HUDEP-2 (cell line): Measurements from ENCODE around the gene CAST.
A peak's percentile ranks its signal among the peaks of the same experiment; 100 is the strongest.

Source experiments
- DNase-seq, 76 experiments: peaks; one replicate each; lab custom pipeline; 2025; ENCODE audit not compliant: unreplicated experiment in 76 of 76; lab: John Stamatoyannopoulos, UW

Gene CAST

GRCh38 chr5:96669909-96670308, 7.7 kb downstream of the CAST start:
- DNase-seq, result no peak

GRCh38 chr5:96671441-96671840, 9.3 kb downstream of the CAST start:
- DNase-seq, result no peak

- no peak for DNase-seq
These were observed 11.0 kb downstream of the CAST start for GRCh38 chr5:96673127-96673526.

- DNase-seq, result no peak
These were observed 13.7 kb downstream of the CAST start for GRCh38 chr5:96675882-96676281.

- DNase-seq, result no peak
These were observed 15.3 kb downstream of the CAST start for GRCh38 chr5:96677496-96677895.

- DNase-seq, result no peak
These were observed 17.1 kb downstream of the CAST start for GRCh38 chr5:96679293-96679692.

- DNase-seq, result no peak
These were observed 18.7 kb downstream of the CAST start for GRCh38 chr5:96680759-96681470.

GRCh38 chr5:96683392-96683791, 21.2 kb downstream of the CAST start:
- DNase-seq, result no peak

- DNase-seq, result no peak
These were observed 21.6 kb downstream of the CAST start for GRCh38 chr5:96683810-96684209.

- DNase-seq, result no peak
These were observed 24.9 kb downstream of the CAST start for GRCh38 chr5:96687080-96687479.

GRCh38 chr5:96687812-96688453, 25.8 kb downstream of the CAST start:
- peak in 30 of 76 experiments; percentile 7 to 68 (median 38) for DNase-seq

- DNase-seq, result no peak
These were observed 28.7 kb downstream of the CAST start for GRCh38 chr5:96690861-96691260.

GRCh38 chr5:96691503-96692303, 29.5 kb downstream of the CAST start:
- no peak for DNase-seq

GRCh38 chr5:96692441-96692840, 30.3 kb downstream of the CAST start:
- no peak for DNase-seq

GRCh38 chr5:96699186-96699820, 37.1 kb downstream of the CAST start:
- no peak for DNase-seq

GRCh38 chr5:96702503-96703383, 40.6 kb downstream of the CAST start:
- peak in 74 of 76 experiments; percentile 53 to 96 (median 91) for DNase-seq

- no peak for DNase-seq
These were observed 41.3 kb downstream of the CAST start for GRCh38 chr5:96703384-96703920.

GRCh38 chr5:96703995-96704394, 41.8 kb downstream of the CAST start:
- no peak for DNase-seq

- no peak for DNase-seq
These were observed 44.4 kb downstream of the CAST start for GRCh38 chr5:96706433-96707111.
